Effector CD4-positive, alpha-beta T cell (primary cell): Measurements from ENCODE around the gene ESPL1.

Source experiments
- DNase-seq: peaks from one replicate; pipeline ENCODE4 v3.0.0-alpha.2; 2020
- total RNA-seq: gene quantifications from one replicate; lab custom pipeline; 2026; lab: John Stamatoyannopoulos, UW

ESPL1 gene
- total RNA-seq, result 1.7 reads per million

- DNase-seq, result peak; percentile 74
Observed at GRCh38 chr12:53267999-53268629, at the start of gene ESPL1. ESPL1 (plus strand) TSS chr12:53268299; CDS start chr12:53268767, 468 bp downstream.

- DNase-seq, result no peak
Observed at GRCh38 chr12:53218551-53219291, 49.4 kb upstream of the ESPL1 start.

GRCh38 chr12:53219292-53219955, 48.7 kb upstream of the ESPL1 start:
- DNase-seq, result no peak

GRCh38 chr12:53219956-53220693, 48.0 kb upstream of the ESPL1 start:
- DNase-seq, result peak; percentile 74

GRCh38 chr12:53220694-53221202, 47.4 kb upstream of the ESPL1 start:
- DNase-seq, result peak; percentile 65

- peak; percentile 35 for DNase-seq
Observed at GRCh38 chr12:53221203-53222080, 46.7 kb upstream of the ESPL1 start.

GRCh38 chr12:53222170-53222721, 45.9 kb upstream of the ESPL1 start:
- DNase-seq, result no peak

- DNase-seq, result no peak
Observed at GRCh38 chr12:53222806-53223261, 45.3 kb upstream of the ESPL1 start.

- no peak for DNase-seq
Observed at GRCh38 chr12:53223389-53224060, 44.6 kb upstream of the ESPL1 start.

- no peak for DNase-seq
Observed at GRCh38 chr12:53224061-53224896, 43.8 kb upstream of the ESPL1 start.

- DNase-seq, result no peak
Observed at GRCh38 chr12:53224897-53225634, 43.0 kb upstream of the ESPL1 start.

- no peak for DNase-seq
Observed at GRCh38 chr12:53225635-53226424, 42.3 kb upstream of the ESPL1 start.

- no peak for DNase-seq
Observed at GRCh38 chr12:53226815-53227214, 41.3 kb upstream of the ESPL1 start.

GRCh38 chr12:53227341-53227740, 40.8 kb upstream of the ESPL1 start:
- no peak for DNase-seq

GRCh38 chr12:53227836-53228235, 40.3 kb upstream of the ESPL1 start:
- no peak for DNase-seq

- no peak for DNase-seq
Observed at GRCh38 chr12:53229454-53229853, 38.6 kb upstream of the ESPL1 start.

GRCh38 chr12:53230108-53230845, 37.8 kb upstream of the ESPL1 start:
- no peak for DNase-seq

GRCh38 chr12:53231671-53231920, 36.5 kb upstream of the ESPL1 start:
- no peak for DNase-seq
